Measurements from ENCODE around the gene GLS. TPM values are rescaled to one million over a fixed set of nuclear protein-coding genes. Genes with fewer than 3 reads are reported as not detected.

The GLS gene
- total and polyA plus RNA-seq, 4 donors: 31.1 to 318 (median 104) TPM

GRCh38 chr2:190980630-190981209, 100.1 kb downstream of the GLS start:
- no peaks in the 10 kb centered on the region for H3K9me3 ChIP-seq (ENCODE audit: control insufficient read depth in 4 of 4, insufficient read depth in 3 of 4, low read length in 3 of 4)
- H3K4me3 ChIP-seq: no peak overlapping the region
- peak overlapping the region; percentile 81 to 87 for H3K27ac ChIP-seq (ENCODE audit: low read depth in 1 of 2, low read length in 1 of 2)
- DNase-seq (no peak), ATAC-seq (ENCODE audit: insufficient read depth, low FRiP score) (no peak)
- 64 to 71% methylated on average over 10 of the region's 10 CpGs for WGBS, 2 donors
- peaks cover 0 to 12% (median 4%) of the 10 kb centered on the region in 5 donors for H3K4me1 ChIP-seq (ENCODE audit: control insufficient read depth in 5 of 5, insufficient read depth in 5 of 5, low read length in 5 of 5)
- peaks cover 32 to 60% (median 47%) of the 10 kb centered on the region in 4 donors for H3K36me3 ChIP-seq (ENCODE audit: control insufficient read depth in 4 of 4, insufficient read depth in 4 of 4, low read length in 4 of 4)
- TF ChIP-seq, protein P1, sequence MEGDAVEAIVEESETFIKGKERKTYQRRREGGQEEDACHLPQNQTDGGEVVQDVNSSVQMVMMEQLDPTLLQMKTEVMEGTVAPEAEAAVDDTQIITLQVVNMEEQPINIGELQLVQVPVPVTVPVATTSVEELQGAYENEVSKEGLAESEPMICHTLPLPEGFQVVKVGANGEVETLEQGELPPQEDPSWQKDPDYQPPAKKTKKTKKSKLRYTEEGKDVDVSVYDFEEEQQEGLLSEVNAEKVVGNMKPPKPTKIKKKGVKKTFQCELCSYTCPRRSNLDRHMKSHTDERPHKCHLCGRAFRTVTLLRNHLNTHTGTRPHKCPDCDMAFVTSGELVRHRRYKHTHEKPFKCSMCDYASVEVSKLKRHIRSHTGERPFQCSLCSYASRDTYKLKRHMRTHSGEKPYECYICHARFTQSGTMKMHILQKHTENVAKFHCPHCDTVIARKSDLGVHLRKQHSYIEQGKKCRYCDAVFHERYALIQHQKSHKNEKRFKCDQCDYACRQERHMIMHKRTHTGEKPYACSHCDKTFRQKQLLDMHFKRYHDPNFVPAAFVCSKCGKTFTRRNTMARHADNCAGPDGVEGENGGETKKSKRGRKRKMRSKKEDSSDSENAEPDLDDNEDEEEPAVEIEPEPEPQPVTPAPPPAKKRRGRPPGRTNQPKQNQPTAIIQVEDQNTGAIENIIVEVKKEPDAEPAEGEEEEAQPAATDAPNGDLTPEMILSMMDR (IDR thresholded peaks at IDR 0.05; ENCODE audit: control extremely low read depth, extremely low read depth): no peak
- no peaks in the 10 kb centered on the region for H3K27me3 ChIP-seq (ENCODE audit: control insufficient read depth in 3 of 3, insufficient read depth in 3 of 3, low read length in 2 of 3)
- no peak overlapping the region for H3K9ac ChIP-seq (ENCODE audit: insufficient read depth in 1 of 2, low read length in 2 of 2)

GRCh38 chr2:190981333-190981732, 100.7 kb downstream of the GLS start:
- peaks cover 0 to 12% (median 4%) of the 10 kb centered on the region in 5 donors for H3K4me1 ChIP-seq (ENCODE audit: control insufficient read depth in 5 of 5, insufficient read depth in 5 of 5, low read length in 5 of 5)
- H3K9me3 ChIP-seq (ENCODE audit: control insufficient read depth in 4 of 4, insufficient read depth in 3 of 4, low read length in 3 of 4): no peaks in the 10 kb centered on the region
- peak overlapping the region in 1 of 2 donors; percentile 81 for H3K27ac ChIP-seq (ENCODE audit: low read depth in 1 of 2, low read length in 1 of 2)
- ATAC-seq (ENCODE audit: insufficient read depth, low FRiP score): no peak
- H3K27me3 ChIP-seq (ENCODE audit: control insufficient read depth in 3 of 3, insufficient read depth in 3 of 3, low read length in 2 of 3): no peaks in the 10 kb centered on the region
- DNase-seq: no peak
- H3K36me3 ChIP-seq (ENCODE audit: control insufficient read depth in 4 of 4, insufficient read depth in 4 of 4, low read length in 4 of 4): peaks cover 27 to 60% (median 49%) of the 10 kb centered on the region in 4 donors
- no peak overlapping the region for H3K9ac ChIP-seq (ENCODE audit: insufficient read depth in 1 of 2, low read length in 2 of 2)
- H3K4me3 ChIP-seq: no peak overlapping the region
- WGBS, 2 donors: 90 to 92% methylated on average over 6 of the region's 6 CpGs
- TF ChIP-seq, protein P1 (IDR thresholded peaks at IDR 0.05; ENCODE audit: control extremely low read depth, extremely low read depth): no peak

GRCh38 chr2:190981733-190982132, 101.1 kb downstream of the GLS start:
- Histone ChIP-seq H3K9me3 (ENCODE audit: control insufficient read depth in 4 of 4, insufficient read depth in 3 of 4, low read length in 3 of 4) (no peaks in the 10 kb centered on the region), H3K4me1 (ENCODE audit: control insufficient read depth in 5 of 5, insufficient read depth in 5 of 5, low read length in 5 of 5) (peaks cover 0 to 12% (median 4%) of the 10 kb centered on the region in 5 donors), H3K27ac (ENCODE audit: low read depth in 1 of 2, low read length in 1 of 2) (no peak overlapping the region), H3K36me3 (ENCODE audit: control insufficient read depth in 4 of 4, insufficient read depth in 4 of 4, low read length in 4 of 4) (peaks cover 23 to 60% (median 49%) of the 10 kb centered on the region in 4 donors), H3K27me3 (ENCODE audit: control insufficient read depth in 3 of 3, insufficient read depth in 3 of 3, low read length in 2 of 3) (no peaks in the 10 kb centered on the region), H3K4me3 (no peak overlapping the region), H3K9ac (ENCODE audit: insufficient read depth in 1 of 2, low read length in 2 of 2) (no peak overlapping the region)
- no peak for ATAC-seq (ENCODE audit: insufficient read depth, low FRiP score)
- no peak for DNase-seq
- WGBS, 2 donors: 94 to 95% methylated on average over 1 of the region's 1 CpG
- TF ChIP-seq, protein P1 (IDR thresholded peaks at IDR 0.05; ENCODE audit: control extremely low read depth, extremely low read depth): no peak

Data from lung (tissue), 12 donors.